ENCODE measurements around the gene CTU1.

DNA sequence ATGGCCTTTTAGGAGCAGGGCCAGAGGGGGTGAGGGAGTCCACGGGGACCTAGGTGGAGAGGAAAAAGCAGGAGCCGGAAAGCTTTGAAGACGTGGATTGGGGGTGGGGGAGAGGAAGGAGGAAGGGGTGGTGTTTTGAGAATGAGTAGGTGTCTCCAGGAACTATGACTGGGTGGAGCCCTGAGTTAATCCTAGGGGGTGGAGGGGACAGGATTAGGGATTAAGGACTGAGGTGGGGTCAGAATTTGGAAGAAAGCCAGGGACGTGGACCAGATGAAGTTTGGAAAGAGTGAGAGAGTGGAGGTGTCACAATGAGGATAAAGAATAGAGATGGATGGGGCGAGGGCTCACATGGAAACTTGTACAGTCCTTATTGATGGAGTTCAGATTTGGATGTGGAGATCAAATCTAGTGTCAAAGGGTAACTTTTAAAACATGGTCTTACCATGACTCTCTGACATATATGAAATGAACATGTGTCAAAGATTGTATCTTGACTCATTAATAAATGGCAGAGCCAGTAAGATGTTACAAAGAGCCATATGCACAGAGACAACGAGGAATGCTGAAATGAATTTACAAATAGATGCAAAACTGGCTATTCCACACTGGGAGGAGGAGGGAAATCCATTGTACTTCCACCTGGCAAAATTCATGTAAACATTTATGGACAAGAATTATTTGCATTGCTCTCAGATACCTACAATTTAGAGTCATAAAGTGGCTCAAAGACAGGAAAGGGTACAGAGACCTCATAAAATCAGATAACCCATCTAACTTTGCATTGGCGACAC, 41.6 kb downstream of the CTU1 start:
- TF ChIP-seq EZH2 (IDR thresholded peaks at IDR 0.05; ENCODE audit: insufficient read depth, poor library complexity, severe bottlenecking) (no peak), EZH2phosphoT487 (IDR thresholded peaks at IDR 0.05; ENCODE audit: insufficient read depth, low read depth) (no peak)

Measured in GM23248 (cell line).